Liver (tissue), 9 donors: ENCODE measurements around the gene PCDHB5. TPM values are rescaled to one million over a fixed set of nuclear protein-coding genes. Genes with fewer than 3 reads are reported as not detected.

Source experiments
- DNase-seq: peaks from one replicate; pipeline ENCODE4 v3.0.0-alpha.2; 2017; ENCODE audit warnings: low spot score
- H3K27ac ChIP-seq, 2 donors: one replicate each; pipeline ENCODE4 v1.7.0; 2013; ENCODE audit warnings: inconsistent platforms in 2 of 2, low read length in 2 of 2, control low read depth in 1 of 2, low read depth in 1 of 2, mild to moderate bottlenecking in 1 of 2
- H3K27me3 ChIP-seq, 4 donors: one replicate each; pipeline versions ENCODE4 v1.6.1 to v1.7.0; 2013; ENCODE audit warnings: low read length in 3 of 4, inconsistent platforms in 1 of 4, mild to moderate bottlenecking in 1 of 4, moderate library complexity in 1 of 4; ENCODE audit not compliant: control insufficient read depth in 4 of 4, insufficient read depth in 4 of 4
- H3K36me3 ChIP-seq, 4 donors: one replicate each; pipeline versions ENCODE4 v1.6.1 to v1.7.0; 2013; ENCODE audit warnings: low read length in 3 of 4, mild to moderate bottlenecking in 3 of 4, low read depth in 1 of 4, moderate library complexity in 1 of 4; ENCODE audit not compliant: control insufficient read depth in 4 of 4, insufficient read depth in 3 of 4
- H3K4me1 ChIP-seq, 4 donors: one replicate each; pipeline versions ENCODE4 v1.6.1 to v1.7.0; 2013; ENCODE audit warnings: low read length in 3 of 4, mild to moderate bottlenecking in 3 of 4, moderate library complexity in 1 of 4; ENCODE audit not compliant: control insufficient read depth in 4 of 4, insufficient read depth in 4 of 4
- H3K4me3 ChIP-seq, 3 donors: one replicate each; pipeline versions ENCODE4 v1.6.1 to v1.7.0; 2013; ENCODE audit warnings: low read length in 3 of 3, control low read depth in 1 of 3, low read depth in 1 of 3, mild to moderate bottlenecking in 1 of 3
- H3K9ac ChIP-seq, 2 donors: one replicate each; pipeline ENCODE4 v1.7.0; 2013; ENCODE audit warnings: low read length in 2 of 2, mild to moderate bottlenecking in 2 of 2, moderate library complexity in 2 of 2, control low read depth in 1 of 2, low read depth in 1 of 2
- H3K9me3 ChIP-seq, 4 donors: one replicate each; pipeline versions ENCODE4 v1.6.1 to v1.7.0; 2013; ENCODE audit warnings: low read length in 3 of 4; ENCODE audit not compliant: control insufficient read depth in 4 of 4
- ATF3 ChIP-seq: IDR thresholded peaks from 2 replicates; pipeline ENCODE4 v1.6.1; 2016; ENCODE audit warnings: antibody characterized with exemption
- EGR1 ChIP-seq, 2 donors: IDR thresholded peaks; 2 replicates each; pipeline ENCODE4 v1.6.1; 2016 to 2018; ENCODE audit warnings: antibody characterized with exemption in 2 of 2, low read depth in 2 of 2
- FOXA1 ChIP-seq: IDR thresholded peaks from 2 replicates; pipeline ENCODE4 v1.6.1; 2016; ENCODE audit warnings: antibody characterized with exemption
- FOXA2 ChIP-seq: IDR thresholded peaks from 2 replicates; pipeline ENCODE4 v1.6.1; 2016; ENCODE audit warnings: antibody characterized with exemption
- GABPA ChIP-seq, 2 donors: IDR thresholded peaks in 1 of 2; conservative IDR thresholded peaks in 1 of 2; 2 replicates each; pipeline ENCODE4 v1.6.1; 2016; ENCODE audit warnings: antibody characterized with exemption in 2 of 2, mild to moderate bottlenecking in 1 of 2, moderate library complexity in 1 of 2
- MAX ChIP-seq: IDR thresholded peaks from 2 replicates; pipeline ENCODE4 v1.6.1; 2016; ENCODE audit warnings: antibody characterized with exemption
- RAD21 ChIP-seq, 2 donors: IDR thresholded peaks; 2 replicates each; pipeline ENCODE4 v1.6.1; 2016; ENCODE audit warnings: antibody characterized with exemption in 2 of 2, mild to moderate bottlenecking in 2 of 2
- REST ChIP-seq: IDR thresholded peaks from 2 replicates; pipeline ENCODE4 v1.6.1; 2016; ENCODE audit warnings: antibody characterized with exemption, mild to moderate bottlenecking
- RXRA ChIP-seq, 2 donors: IDR thresholded peaks; 2 replicates each; pipeline ENCODE4 v1.6.1; 2017 to 2018; ENCODE audit warnings: antibody characterized with exemption in 2 of 2, mild to moderate bottlenecking in 1 of 2
- SP1 ChIP-seq: IDR thresholded peaks from 2 replicates; pipeline ENCODE4 v1.6.1; 2018; ENCODE audit warnings: antibody characterized with exemption, mild to moderate bottlenecking
- YY1 ChIP-seq: IDR thresholded peaks from 2 replicates; pipeline ENCODE4 v1.6.1; 2016; ENCODE audit warnings: antibody characterized with exemption, mild to moderate bottlenecking
- WGBS: extraction: QIAGEN DNeasy Blood & Tissue Kit; methylation state at CpG from one replicate; pipeline ENCODE4 v1.1.7; 2013; 5-methylcytosine and 5-hydroxymethylcytosine counted together
- polyA plus RNA-seq, 2 donors: library from polyadenylated mRNA; stranded (reverse) in 1 of 2; unstranded in 1 of 2; fragments of 200-250 nt in 1 of 2; fragments of >200 nt in 1 of 2; fragmentation: Nextera tagmentation in 1 of 2; extraction: Ambion mirVana in 1 of 2; gene quantifications; one replicate each; pipeline versions ENCODE4 v1.2.1 to v1.2.3, GENCODE V29; 2013 to 2015
- total RNA-seq, 2 donors: library from RNA; depleted of rRNA; stranded (reverse); fragments of >200 nt; gene quantifications; one replicate each; pipeline ENCODE4 v1.2.3, GENCODE V29; 2014
- TF ChIP-seq, protein P1 (sequence below): IDR thresholded peaks from 2 replicates; pipeline ENCODE4 v1.6.1; 2016; ENCODE audit warnings: antibody characterized with exemption
- TF ChIP-seq, protein P2 (sequence below): fragments of 150-350 bp; IDR thresholded peaks from 2 replicates; pipeline ENCODE4 v1.5.1; 2017; ENCODE audit warnings: improper control_type of control experiment, low read depth, low read length; ENCODE audit not compliant: missing input control
- donor health status: healthy.
- donor health status: healthy.
- donor health status: healthy.
- donor health status: healthy.
- donor health status: healthy.

PCDHB5 gene
- total and polyA plus RNA-seq, 4 donors, result 0.17 to 0.42 (median 0.38) TPM

DNA sequence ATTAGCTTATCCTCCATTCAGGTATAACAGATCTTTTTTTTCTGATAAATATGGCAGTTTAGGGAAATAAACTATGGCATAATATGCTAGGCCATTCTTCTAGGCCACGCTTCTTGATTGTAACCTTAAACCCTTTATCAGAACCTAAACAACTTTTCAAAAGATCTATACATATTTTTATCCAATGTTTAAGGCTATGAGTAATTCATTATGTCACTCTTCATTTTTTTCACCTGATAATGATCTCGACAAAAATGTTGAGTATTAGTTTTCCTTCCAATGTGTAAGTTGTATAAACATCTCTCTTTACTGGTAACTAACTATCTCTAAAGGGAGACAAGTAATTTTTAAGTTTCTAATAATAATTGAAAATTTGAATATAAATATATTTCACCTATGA lies 15.8 kb upstream of the PCDHB5 start:
- 25% methylated on average over 2 of the region's 2 CpGs for WGBS
- Histone ChIP-seq H3K9ac (no peak overlapping the region), H3K27me3 (peaks cover 0 to 6% (median 4%) of the 10 kb centered on the region in 4 donors), H3K9me3 (peaks cover 8 to 26% (median 13%) of the 10 kb centered on the region in 4 donors), H3K27ac (no peak overlapping the region), H3K4me1 (no peaks in the 10 kb centered on the region), H3K4me3 (no peak overlapping the region), H3K36me3 (no peaks in the 10 kb centered on the region)
- TF ChIP-seq FOXA1 (no peak), EGR1 (IDR thresholded peaks at IDR 0.05; ENCODE audit: low read depth in 2 of 2) (no peak), MAX (no peak), RXRA (IDR thresholded peaks at IDR 0.05) (no peak), YY1 (no peak), GABPA (IDR thresholded peaks at IDR 0.05 in 1 of 2, conservative IDR thresholded peaks at IDR 0.05 in 1 of 2) (no peak), ATF3 (no peak), REST (no peak), FOXA2 (no peak), RAD21 (IDR thresholded peaks at IDR 0.05) (no peak), SP1 (no peak)
- TF ChIP-seq, protein P1, sequence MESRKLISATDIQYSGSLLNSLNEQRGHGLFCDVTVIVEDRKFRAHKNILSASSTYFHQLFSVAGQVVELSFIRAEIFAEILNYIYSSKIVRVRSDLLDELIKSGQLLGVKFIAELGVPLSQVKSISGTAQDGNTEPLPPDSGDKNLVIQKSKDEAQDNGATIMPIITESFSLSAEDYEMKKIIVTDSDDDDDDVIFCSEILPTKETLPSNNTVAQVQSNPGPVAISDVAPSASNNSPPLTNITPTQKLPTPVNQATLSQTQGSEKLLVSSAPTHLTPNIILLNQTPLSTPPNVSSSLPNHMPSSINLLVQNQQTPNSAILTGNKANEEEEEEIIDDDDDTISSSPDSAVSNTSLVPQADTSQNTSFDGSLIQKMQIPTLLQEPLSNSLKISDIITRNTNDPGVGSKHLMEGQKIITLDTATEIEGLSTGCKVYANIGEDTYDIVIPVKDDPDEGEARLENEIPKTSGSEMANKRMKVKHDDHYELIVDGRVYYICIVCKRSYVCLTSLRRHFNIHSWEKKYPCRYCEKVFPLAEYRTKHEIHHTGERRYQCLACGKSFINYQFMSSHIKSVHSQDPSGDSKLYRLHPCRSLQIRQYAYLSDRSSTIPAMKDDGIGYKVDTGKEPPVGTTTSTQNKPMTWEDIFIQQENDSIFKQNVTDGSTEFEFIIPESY, result no peak
- TF ChIP-seq, protein P2, sequence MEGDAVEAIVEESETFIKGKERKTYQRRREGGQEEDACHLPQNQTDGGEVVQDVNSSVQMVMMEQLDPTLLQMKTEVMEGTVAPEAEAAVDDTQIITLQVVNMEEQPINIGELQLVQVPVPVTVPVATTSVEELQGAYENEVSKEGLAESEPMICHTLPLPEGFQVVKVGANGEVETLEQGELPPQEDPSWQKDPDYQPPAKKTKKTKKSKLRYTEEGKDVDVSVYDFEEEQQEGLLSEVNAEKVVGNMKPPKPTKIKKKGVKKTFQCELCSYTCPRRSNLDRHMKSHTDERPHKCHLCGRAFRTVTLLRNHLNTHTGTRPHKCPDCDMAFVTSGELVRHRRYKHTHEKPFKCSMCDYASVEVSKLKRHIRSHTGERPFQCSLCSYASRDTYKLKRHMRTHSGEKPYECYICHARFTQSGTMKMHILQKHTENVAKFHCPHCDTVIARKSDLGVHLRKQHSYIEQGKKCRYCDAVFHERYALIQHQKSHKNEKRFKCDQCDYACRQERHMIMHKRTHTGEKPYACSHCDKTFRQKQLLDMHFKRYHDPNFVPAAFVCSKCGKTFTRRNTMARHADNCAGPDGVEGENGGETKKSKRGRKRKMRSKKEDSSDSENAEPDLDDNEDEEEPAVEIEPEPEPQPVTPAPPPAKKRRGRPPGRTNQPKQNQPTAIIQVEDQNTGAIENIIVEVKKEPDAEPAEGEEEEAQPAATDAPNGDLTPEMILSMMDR, result no peak
- no peak for DNase-seq

DNA sequence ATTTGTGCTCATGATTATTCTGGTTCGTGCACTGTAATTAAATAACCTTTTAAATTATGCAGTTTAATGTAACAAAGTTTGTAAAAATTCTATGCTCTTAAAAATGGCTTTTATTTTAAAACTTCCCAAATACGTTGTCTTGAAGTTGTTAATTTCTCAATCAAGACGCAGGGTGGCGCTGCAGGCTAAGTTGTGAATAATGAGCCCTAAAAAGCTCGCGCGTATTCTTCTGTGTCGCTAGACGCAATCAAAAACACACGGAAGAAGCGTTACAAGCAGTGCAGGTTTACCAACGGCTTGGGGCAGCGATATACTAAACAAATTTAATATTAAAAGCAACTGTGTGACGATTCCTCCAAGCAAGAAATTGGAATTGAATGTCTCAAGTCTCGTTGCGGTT lies 13.4 kb upstream of the PCDHB5 start, which contains the start of gene PCDHB4:
TSS of gene PCDHB4 (plus strand) at position 256 of the 400 bp plus-strand sequence. CDS start 181 bp downstream, outside the sequence.
- DNase-seq, result no peak

More for the DNA sequence above, 13.4 kb upstream of the PCDHB5 start, which contains the start of gene PCDHB4:
- no peak within 1 kb of the TSS for H3K9ac ChIP-seq
- peaks cover 0 to 6% (median 4%) of the 10 kb centered on the region in 4 donors for H3K27me3 ChIP-seq
- H3K4me1 ChIP-seq, result no peaks in the 10 kb centered on the region
- H3K36me3 ChIP-seq, result no peaks in the 10 kb centered on the region
- 13% methylated on average over 16 of the region's 16 CpGs for WGBS
- H3K9me3 ChIP-seq, result peaks cover 8 to 24% (median 13%) of the 10 kb centered on the region in 4 donors
- peak within 1 kb of the TSS in 2 of 3 donors; percentile 9 to 16 for H3K4me3 ChIP-seq
- no peak for TF ChIP-seq RXRA (IDR thresholded peaks at IDR 0.05)
- no peak for TF ChIP-seq EGR1 (IDR thresholded peaks at IDR 0.05; ENCODE audit: low read depth in 2 of 2)
- TF ChIP-seq MAX, result no peak
- TF ChIP-seq RAD21 (IDR thresholded peaks at IDR 0.05), result no peak
- TF ChIP-seq, protein P1, result no peak
- TF ChIP-seq FOXA2, result no peak
- TF ChIP-seq, protein P2, result no peak
- TF ChIP-seq GABPA (IDR thresholded peaks at IDR 0.05 in 1 of 2, conservative IDR thresholded peaks at IDR 0.05 in 1 of 2), result no peak
- no peak within 1 kb of the TSS for H3K27ac ChIP-seq
